Keratinocyte (primary cell): ENCODE results near the gene PTPRN2.

ENCODE experiments used
- EZH2 ChIP-seq: IDR thresholded peaks from one replicate; pipeline ENCODE4 v1.6.1; 2012; ENCODE audit warnings: inconsistent platforms, mild to moderate bottlenecking, low read length, moderate library complexity
- TF ChIP-seq, protein P1 (sequence below), 3 experiments: IDR thresholded peaks in 1 of 3; conservative IDR thresholded peaks in 1 of 3; optimal IDR thresholded peaks in 1 of 3; 2 replicates in 2 of 3; 3 replicates in 1 of 3; pipeline versions ENCODE3 to v1.5.1; 2011; ENCODE audit warnings: low read length in 3 of 3, mild to moderate bottlenecking in 3 of 3, moderate library complexity in 2 of 3, control low read depth in 1 of 3, inconsistent platforms in 1 of 3; ENCODE audit not compliant: insufficient read depth in 2 of 3; ENCODE audit errors: extremely low read depth in 1 of 3

DNA sequence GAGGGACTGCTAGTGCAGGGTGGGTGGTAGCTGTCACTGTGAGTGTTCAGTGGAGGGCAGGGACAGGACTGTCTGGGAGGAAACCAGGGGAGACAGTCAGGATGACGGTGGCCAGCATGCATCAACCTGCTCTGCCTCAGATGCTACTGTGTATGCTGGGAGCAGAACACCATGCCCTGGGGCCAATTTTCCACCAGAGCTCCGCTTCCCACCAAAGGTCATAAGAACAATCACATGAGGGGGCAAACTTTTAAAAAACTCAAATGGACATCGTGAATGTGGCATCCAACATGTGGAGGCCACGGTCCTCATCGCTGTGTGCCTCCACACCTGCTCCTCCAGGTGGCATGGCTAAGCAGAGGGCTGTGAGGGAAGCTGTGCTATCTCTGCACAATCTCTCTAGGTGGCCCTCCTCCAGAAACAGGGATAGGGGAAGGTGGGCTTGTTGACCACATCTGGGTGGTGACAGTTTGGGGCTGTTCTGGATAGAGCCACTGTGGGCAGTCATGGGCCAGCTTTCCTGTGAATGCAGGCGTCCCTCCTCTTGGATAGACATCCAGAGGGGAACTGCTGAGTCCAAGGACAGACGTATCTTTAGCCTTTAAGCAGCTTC, 411.0 kb downstream of the PTPRN2 start:
- no peak for TF ChIP-seq EZH2
- TF ChIP-seq, protein P1, sequence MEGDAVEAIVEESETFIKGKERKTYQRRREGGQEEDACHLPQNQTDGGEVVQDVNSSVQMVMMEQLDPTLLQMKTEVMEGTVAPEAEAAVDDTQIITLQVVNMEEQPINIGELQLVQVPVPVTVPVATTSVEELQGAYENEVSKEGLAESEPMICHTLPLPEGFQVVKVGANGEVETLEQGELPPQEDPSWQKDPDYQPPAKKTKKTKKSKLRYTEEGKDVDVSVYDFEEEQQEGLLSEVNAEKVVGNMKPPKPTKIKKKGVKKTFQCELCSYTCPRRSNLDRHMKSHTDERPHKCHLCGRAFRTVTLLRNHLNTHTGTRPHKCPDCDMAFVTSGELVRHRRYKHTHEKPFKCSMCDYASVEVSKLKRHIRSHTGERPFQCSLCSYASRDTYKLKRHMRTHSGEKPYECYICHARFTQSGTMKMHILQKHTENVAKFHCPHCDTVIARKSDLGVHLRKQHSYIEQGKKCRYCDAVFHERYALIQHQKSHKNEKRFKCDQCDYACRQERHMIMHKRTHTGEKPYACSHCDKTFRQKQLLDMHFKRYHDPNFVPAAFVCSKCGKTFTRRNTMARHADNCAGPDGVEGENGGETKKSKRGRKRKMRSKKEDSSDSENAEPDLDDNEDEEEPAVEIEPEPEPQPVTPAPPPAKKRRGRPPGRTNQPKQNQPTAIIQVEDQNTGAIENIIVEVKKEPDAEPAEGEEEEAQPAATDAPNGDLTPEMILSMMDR (optimal IDR thresholded peaks at IDR 0.05 in 1 of 3, IDR thresholded peaks at IDR 0.05 in 1 of 3, conservative IDR thresholded peaks at IDR 0.05 in 1 of 3; ENCODE audit: extremely low read depth in 1 of 3, insufficient read depth in 2 of 3, low read length in 3 of 3) = no peak
